Pons (tissue), 1 donor: ENCODE data around the gene CLIP3.
"Not testable (repeated sequence)": the region's sequence is repeated elsewhere in the genome, so short reads cannot be mapped to it uniquely, and the experiment has no call there.

Experiments
- DNase-seq: peaks from one replicate; pipeline ENCODE4 v3.0.0-alpha.2; 2016; ENCODE audit warnings: low spot score

The CLIP3 gene

DNA sequence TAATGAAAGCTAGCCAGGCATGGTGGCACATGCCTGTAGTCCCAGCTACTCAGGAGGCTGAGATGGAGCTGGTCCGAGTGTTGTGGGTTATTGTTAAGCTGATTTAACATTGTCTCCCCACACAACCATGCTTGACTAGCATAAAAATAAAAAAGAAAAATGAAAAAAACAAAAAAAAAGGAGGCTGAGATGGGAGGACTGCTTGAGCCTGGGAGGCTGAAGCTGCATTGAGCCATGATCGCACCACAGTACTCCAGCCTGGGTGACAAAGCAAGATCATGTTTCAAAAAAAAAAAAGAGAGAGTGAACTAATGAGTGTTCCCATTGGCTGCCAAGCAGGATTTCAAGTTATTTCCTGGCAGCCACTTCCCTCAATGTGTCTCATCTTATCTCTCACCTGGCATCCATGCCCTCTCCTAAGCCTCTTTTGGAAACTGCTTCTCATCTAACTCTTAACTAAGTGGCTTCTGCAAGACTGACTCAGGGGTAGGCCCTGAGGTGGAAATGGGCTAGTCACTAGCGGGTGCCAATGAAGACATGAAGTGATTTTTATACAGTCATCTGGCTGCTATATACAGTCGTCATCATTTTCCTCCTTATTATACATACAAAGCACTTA, 16.5 kb upstream of the CLIP3 start:
- DNase-seq = no peak

DNA sequence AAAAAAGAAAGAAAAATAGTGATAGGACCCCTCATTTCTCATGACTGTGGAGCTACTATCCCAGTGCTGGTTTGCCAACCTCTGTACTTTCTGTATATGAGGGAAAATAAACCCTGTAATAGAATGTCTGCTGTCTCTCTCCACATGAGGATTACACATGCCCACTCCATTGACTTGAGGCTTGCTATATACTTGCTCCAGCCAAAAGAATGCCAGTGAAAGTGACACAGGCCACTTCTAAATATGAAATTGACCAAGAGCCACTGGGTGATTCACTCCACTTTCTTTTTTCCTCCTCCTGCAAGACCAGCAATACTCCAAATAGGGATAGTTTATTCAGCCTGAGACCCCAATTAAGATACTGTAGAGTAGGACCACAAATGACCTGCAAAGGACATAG, 15.2 kb upstream of the CLIP3 start:
- DNase-seq = no peak

DNA sequence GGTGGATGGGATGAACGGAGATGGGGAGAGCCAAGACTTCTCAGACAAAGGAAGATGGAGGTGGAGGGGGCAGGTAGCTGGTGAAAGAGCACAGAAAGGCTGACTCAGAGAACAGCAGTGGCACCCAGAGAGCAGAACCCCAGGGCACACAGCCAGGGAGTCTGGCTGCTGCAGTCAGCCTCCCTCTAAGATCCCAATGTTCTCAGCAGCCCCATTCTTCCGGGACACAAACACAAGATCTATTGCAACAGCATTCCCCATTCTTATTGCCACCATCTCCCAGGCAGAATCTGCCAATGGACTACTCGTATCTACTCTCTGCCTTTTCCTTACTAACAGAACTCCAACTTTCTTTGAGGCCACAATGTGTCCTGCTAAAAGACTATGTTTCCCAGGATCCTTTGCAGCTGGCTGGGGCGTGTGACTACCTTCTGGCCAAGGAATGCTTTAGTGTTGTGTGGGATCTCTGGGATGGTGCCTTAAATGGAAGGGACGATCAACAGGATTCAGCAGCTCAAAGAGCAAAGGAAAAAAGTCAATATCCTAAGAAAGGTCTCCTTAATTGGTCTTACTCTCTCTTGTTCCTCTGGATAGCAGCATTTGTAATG, 13.9 kb upstream of the CLIP3 start:
- DNase-seq = peak; percentile 56

DNA sequence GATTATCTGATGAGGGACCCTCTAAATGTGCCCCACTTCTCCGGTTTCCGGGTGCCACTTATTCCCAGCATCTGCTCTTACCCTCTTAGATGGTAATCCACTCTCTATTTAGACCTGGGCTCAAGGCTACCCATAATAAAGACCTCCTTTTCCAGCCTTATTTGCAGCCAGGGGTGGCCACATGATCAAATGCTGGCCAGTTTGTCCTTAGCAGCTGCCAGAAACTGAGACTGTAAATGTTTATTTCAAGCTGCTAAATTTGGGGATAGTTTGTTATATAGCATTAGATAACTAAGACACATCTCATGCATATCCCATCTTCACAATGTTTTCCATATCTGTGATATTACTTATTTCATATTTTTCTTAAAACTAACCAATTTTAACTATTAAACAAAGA, 11.3 kb upstream of the CLIP3 start:
- DNase-seq = peak; percentile 71

DNA sequence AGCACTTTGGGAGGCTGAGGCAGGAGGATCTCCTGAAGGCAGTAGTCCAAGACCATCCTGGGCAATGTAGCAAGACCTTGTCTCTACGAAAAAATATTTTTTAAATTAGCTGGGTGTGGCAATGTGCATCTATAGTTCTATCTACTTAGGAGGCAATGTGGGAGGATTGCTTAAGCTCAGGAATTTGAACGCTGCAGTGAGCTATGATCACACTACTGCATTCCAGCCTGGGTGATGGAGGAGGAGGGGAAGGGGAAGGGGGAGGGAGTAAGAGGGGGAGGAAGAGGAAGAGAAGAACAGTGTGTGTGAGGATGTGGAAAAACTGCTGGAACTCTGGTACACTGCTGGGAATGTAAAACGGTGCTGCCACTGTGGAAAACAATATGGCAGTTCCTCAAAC, 9.2 kb upstream of the CLIP3 start:
- DNase-seq = no peak

DNA sequence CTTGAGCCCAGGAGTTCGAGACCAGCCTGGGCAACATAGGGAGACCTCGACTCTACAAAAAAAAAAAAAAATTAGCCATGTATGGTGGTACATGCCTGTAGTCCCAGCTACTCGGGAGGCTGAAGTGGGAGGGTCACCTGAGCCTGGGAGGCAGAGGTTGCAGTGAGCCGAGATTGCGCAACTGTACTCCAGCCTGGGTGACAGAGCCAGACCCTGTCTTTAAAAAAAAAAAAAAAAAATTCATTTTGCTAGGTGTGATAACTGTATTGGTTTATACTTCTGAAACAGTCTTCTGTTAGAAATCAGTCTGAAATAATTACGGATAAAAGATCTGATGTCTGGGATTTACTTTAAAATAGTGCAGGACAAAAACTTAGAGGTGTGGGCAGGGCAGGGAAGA, 8.4 kb upstream of the CLIP3 start:
- DNase-seq = not testable (repeated sequence)

DNA sequence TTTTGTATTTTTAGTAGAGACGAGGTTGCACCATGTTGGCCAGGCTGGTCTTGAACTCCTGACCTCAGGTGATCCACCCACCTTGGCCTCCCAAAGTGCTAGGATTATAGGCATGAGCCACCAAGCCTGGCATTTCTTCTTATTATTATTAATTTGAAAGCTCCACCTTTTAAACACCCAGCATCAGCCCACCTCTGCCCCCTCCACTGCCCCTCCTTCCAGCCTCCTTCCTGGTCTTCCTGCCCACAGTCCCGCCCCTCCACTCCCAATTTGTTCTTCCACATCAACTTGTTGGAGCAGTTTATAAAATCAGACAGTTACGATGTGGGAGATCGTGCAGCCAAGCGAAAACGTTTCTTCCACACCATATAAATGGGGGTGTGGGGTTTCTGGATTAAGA, 7.8 kb upstream of the CLIP3 start:
- no peak for DNase-seq

DNA sequence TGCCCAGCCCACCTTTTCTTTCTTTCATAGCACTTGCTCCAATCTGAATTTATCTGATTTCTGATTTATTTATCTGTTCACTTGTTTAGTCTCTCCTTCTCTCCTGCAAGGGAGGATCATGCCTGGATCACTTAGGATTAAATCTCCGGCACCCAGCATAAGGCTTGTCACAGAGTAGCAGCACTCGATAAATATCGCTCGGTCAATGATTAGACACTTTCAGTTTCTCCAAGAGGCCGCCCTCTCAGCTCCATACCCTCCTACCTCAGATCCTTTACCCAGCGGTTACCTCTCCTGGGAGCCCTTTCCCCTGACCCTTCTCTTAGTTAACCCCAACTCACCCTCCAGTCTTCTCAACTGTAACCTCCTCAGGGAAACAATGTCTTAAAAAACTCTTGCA, 1.4 kb downstream of the CLIP3 start:
- no peak for DNase-seq

DNA sequence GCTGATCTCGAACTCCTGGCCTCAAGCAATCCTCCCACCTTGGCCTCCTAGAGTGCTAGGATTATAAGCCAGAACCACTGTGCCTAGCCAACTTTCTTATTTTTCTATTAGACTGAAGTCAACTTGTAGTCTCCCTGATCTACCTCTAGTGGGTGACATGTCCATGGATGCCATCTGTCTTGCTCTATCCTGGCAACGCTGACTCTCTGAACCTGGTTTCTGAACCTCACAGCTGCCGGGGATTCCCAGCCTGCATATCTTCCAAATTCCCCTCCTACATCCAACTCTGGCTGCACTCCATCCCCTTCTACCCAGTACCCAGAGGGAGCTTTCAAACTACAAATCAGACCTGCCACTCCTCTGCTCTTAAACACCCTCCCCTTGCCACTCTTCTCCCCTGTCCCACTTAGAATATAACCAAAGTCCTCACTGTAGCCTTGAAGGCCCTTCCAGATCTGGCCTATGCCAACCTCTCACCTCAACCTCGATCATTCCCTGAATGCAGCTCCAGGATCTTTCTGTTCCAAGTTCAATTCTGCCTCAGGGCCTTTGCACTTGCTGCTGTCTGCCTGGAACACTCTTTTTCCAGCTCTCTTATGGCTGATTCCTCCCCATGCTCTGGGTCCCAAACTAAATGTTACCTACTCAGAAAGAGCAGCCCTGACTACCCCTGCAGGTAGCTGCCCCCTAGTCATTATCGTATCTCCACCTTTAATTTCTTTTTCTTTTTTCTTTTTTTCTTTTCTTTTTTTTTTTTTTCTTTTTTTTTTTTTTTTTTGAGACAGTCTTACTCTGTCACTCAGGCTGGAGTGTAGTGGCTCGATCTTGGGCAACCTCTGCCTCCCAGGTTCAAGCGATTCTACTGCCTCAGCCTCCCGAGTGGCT, 2.2 kb downstream of the CLIP3 start:
- DNase-seq = no peak

DNA sequence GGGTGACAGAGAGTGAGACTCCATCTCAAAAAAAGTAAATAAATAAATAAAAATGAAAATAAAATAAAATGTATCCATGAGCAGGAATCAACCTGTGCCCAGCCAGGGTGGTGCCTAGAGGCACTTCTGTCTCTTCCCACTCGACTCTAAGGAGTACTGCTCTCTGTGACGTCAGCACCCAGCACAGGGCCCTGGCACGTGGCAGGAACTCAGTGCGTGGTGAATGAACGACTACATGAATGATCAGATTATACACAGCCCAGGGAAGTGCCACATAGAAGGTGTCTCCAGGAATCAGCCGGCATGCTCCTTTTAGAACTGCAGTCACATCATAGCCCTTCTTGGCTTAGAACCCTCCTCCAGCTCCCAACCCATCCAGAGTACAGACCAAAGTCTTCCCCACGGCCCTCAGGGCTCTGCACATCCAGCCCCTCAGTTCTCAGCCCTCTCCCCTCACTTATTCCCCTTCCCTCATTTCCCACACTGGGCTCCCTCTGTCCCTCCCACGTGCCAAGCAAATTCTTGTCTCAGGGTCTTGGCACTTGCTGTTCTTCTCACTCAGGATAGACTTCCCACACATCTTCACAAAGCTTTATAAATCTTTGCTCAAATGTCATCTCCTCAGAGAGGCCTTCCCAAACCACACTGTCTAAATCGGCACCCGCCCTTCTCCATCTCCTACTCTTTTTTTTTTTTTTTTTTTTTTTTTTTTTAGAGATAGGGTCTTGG, 4.2 kb downstream of the CLIP3 start:
- DNase-seq = no peak

DNA sequence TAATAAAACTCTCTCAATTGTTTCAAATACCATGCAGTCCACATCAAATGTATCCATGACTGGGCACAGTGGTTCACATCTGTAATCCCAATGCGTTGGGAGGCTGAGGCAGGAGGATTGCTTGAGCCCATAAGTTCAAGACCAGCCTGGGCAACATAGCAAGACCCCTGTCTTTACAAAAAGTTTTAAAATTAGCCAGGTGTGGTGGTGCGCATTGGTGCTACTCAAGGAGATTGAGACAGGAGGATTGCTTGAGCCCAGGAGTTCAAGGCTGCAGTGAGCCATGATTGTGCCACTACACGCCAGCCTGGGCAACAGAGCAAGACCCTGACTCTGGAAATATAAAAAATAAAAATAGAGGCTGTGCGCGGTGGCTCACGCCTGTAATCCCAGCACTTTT, 5.0 kb downstream of the CLIP3 start:
- no peak for DNase-seq

DNA sequence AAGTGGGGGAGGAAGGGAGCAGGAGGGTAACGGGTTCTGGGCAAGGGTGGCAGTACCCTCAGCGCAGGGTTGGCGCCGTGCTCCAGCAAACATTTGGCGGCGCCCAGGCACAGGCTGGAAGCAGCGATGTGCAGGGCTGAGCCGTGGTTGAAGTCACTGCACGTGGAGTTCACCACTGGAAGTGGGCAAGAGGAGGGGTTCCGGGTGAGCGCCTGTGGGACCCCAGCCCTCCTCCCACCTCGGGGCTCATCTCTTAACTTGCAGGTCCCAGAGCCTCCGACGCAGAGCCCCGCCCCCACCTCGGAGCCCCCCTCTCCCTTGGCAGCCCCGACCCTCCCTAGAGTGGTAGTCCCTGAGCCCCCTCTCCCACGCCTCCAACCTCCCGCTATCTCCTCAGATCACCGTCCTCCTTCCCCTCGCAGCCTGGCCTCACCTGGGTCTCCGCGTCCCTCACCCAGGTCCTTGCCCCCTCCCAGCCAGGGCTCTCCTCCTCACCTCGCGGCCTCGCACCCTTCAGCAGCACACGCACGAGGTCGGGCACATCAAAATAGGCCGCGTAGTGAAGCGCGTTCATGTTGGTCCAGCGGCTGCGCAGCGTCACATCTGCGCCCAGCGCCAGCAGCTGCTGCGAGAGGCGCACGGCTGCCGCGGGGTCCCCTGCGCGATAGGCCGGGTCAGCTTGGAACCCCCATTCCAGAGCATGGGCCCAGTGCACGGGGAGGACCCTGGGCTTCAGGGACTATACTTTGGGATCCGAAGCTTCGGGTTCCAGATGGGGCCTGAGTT, 6.4 kb downstream of the CLIP3 start:
- DNase-seq = no peak

DNA sequence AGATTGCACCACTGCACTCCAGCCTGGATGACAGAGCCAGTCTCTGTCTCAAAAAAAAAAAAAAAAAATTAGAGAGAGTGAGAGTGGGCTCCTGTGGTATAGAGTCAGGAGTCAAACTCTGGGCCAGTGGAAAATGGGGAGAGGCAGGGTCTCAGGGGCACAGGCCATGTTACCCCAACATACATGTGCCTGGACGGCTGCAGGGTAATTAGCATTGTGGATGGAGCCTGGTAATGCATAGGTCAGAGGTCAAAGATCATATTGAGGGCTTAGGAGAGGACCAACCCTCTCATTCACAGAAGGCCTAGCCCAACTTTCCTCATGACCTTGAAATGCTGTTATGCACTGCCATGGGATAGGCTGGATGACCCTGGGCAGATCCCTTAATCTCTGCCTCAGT, 7.1 kb downstream of the CLIP3 start:
- no peak for DNase-seq

DNA sequence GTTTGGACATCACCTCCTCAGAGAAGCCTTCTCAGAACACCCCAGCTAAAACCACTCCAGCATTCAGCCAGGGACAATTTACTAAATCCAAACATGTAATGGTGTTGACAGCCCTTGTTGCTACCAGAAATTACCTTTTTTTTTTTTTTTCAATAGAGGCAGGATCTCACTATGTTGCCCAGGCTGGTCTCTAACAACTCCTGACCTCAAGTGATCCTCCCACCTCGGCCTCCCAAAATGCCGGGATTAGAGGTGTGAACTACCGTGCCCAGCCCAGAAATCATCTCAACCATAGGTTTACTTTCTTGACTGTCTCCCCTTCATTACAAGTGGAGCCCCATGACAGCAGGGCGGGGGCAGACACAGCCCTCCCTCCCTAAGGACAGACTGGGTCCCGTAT, 9.2 kb downstream of the CLIP3 start:
- no peak for DNase-seq

DNA sequence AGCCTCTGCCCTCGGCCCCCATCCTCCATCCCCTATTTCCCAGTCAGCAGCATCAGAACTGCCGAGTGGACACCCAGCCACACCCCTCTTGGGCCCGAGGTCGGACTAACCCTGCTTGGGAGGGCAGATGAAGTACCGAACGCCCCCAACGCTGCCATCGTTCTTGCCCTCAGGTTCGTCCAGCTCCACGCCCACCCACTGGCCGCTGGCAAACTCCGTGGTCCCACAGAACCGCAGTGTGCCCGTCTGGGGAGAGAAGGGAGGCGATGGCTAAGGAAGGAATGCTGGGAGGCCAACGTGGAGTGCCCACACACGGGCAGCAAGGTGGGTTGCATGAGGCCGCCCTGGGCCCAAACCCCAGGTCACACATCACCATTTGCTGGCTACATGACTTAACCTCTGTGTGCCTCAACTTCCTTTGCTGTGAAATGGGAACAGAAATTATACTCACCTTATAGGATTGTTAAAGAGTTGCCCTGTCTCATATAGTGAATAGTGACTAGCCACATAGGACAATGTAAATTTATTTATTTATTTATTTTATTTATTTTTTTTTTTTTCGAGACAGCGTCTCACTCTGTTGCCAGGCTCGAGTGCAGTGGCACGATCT, 13.5 kb downstream of the CLIP3 start:
- DNase-seq = no peak

DNA sequence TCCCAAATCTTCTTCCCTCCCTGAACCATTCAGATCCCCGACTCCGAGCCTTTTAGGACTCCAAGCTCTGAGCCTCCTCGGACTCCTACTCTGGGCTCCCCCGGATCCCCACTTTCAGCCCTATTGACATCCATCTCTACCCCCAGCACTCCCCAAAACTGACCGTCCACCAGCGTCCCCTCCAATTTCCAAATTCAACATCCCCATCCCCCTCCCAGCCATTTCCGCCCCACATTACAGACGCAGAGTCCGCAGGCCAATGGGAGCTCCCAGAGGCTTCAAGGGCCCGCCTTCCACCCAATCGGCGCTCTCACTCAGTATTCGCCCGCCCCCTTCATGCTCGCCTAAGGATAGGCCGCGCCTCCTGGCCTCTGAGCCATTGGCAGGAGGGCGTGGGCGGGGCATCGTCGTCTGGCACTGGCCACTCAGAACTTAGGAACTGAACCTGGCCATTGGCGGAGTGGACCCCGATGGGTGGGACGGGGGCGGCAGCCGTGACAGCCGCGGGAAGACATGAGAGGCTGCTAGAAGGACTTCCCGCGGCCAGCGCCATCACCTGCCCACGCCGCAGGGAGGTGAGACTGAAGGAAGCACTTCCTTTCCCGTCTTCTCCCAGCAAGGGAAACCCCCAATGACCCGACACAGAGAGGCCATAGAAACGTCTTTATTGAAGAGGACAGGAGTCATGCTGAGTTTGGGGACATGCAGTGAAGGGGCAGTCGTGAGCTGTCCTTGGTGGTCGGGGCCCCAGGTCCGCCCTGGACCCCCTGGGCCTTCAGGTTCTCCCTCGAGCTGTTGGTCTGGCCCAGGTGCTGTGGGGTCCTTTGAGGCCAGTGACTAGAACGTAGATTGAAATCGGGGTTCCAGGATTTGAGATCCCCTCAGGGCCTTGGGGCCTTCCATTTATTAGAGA, 18.4 kb downstream of the CLIP3 start, which contains the start of gene ALKBH6:
ALKBH6 (minus strand) TSS at position 202 of the 913 bp plus-strand sequence. CDS start 816 bp downstream, outside the sequence.
- peak; percentile 99 for DNase-seq

DNA sequence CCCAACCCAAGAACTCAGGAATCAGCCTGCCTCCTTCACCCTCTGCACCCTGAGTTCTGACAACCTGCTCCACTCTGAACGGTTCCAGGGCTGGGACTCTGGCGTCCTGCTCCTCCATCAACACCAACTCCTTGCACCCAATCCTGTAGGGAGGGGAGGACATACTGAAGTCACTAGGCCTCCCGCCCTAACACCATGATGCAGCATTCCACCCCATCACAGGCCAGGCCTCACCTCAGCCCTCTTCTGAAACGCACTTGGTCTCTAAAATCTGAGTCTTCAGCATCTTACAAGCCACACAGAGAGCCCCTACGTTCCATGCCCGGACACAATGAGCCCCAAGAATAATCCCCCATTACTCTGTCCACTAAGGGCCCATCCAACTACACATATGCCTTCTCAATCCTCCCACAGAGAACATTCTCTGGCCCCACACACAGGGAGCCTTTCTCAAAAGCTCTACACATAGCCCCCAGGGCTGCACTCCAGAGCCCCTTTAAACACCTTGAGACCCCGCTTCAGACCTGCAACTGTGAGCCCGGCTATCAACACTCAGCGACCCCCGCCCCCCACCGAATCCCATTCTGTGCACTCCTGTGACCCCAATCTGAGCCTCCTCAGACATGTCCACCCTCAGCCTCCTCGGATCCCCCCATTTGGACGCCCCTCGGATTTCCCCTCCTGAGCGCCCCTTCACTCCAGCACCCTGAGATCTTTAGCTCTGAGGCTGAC, 19.2 kb downstream of the CLIP3 start:
- DNase-seq = no peak

DNA sequence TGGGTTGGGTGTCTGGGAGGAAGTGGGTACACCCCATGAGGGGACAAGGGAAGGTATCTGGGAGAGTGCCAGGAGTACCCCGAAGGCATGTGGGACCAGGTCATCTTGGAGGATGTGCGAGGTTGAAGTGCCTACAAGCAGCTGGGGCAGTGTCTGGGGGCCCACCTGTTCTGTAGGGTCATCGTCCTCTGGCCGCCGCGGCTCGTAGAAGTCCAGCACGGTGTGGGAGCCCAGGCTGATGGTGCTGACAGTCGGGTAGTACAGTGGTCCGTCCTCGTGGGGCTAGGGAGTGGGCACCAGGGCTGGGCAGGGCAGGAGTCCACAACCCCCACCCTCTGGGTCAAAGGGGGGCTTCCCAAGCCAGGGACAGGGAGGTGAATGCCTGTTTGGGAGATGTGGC, 22.3 kb downstream of the CLIP3 start:
- no peak for DNase-seq

DNA sequence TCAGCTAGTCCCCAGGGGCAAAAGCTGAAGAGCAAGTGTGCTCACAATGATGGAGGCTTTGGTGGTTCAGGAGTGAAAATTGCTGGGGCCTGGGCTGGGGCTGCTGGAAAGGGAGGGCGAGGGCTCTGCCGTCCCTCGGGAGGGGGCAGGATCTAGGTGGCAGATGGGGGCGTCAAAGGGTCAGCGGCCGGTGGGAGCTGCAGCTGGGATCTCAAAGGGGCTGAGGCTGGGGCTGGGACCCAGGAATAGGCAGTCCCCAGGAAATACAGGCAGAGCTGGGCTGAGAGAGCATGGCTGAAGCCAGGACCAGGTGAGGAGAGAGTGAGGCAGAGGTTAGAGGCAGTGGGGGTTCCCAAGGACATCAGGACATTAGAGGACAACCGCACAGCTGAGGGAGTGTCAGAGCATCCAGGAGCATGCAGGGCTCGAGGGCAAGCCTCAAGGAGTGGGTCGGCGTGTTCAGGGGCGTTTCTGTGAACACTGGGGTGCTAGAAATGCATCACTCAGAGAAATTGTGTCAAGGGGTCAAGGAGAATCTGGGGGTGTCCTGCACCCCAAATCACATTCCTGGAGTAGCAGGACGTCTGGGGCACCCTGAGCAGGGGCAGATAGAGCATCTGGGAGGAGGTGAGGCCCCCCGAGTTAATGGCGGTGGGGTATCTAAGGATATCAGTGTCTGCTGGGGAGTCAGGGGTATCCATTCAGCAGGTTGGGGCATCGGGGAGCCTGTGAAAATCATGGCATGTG, 22.9 kb downstream of the CLIP3 start:
- no peak for DNase-seq
